ENCODE measurements around the gene ETDA. TPM values are rescaled to one million over a fixed set of nuclear protein-coding genes. Genes with fewer than 3 reads are reported as not detected.

Gene ETDA
- total and polyA plus RNA-seq, 2 of the 8 experiments (the other 6 are each of a cell fraction or from before 2014, with no cell fraction given): not detected

DNA sequence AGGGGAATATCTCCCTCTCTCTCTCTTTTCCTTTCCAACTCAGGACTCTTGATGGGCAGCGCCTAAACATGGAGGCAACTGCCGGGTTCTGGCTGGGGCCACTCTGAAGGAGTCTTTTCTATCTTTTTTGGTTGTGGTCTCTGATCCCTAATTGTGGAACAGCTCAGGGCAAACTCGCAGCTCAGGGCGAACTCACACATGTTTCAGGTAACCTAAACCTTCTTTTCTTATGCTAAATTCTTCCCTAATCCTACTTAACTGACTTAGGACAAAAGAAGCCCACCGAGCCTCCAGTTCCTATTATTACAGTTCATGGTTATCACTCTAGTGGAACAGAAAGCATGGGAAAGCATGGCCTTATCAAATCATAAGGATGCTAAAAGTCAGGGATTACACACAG, 21.3 kb downstream of the ETDA start:
- no peak overlapping the region for H3K9ac ChIP-seq (replicated peaks in 1 of 4; ENCODE audit: extremely low read depth in 1 of 4, low read depth in 3 of 4, low read length in 3 of 4)
- no peaks in the 10 kb centered on the region for H3K9me3 ChIP-seq (ENCODE audit: insufficient read depth in 2 of 2, low read depth in 1 of 2, low read length in 1 of 2)
- no peak overlapping the region for H4K8ac ChIP-seq (ENCODE audit: extremely low read depth, insufficient read depth, low read length)
- peak overlapping the region; percentile 22; the same call in 1 of the 2 replicates for H3K18ac ChIP-seq (ENCODE audit: extremely low read depth, low read length)
- TF ChIP-seq SIX5 (IDR thresholded peaks at IDR 0.05; ENCODE audit: low read depth, low read length): no peak
- TF ChIP-seq, protein P1, sequence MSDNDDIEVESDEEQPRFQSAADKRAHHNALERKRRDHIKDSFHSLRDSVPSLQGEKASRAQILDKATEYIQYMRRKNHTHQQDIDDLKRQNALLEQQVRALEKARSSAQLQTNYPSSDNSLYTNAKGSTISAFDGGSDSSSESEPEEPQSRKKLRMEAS (IDR thresholded peaks at IDR 0.05): no peak
- no peak for TF ChIP-seq ASH2L (IDR thresholded peaks at IDR 0.05; ENCODE audit: low read length)
- TF ChIP-seq POLR2A (IDR thresholded peaks at IDR 0.05; ENCODE audit: control extremely low read depth in 1 of 2, low read depth in 2 of 2, low read length in 2 of 2): no peak
- TF ChIP-seq SP2 (IDR thresholded peaks at IDR 0.05; ENCODE audit: low read length): no peak
- H3K4me3 ChIP-seq (ENCODE audit: extremely low read depth in 1 of 4, insufficient read depth in 2 of 4, low read depth in 3 of 4, low read length in 4 of 4): no peak overlapping the region
- H4K20me1 ChIP-seq (replicated peaks in 1 of 2; ENCODE audit: control insufficient read depth in 1 of 2, insufficient read depth in 2 of 2, low read length in 2 of 2): no peaks in the 10 kb centered on the region
- no peak overlapping the region for H2AK5ac ChIP-seq (ENCODE audit: low read depth, low read length)
- H2BK5ac ChIP-seq (ENCODE audit: low read depth, low read length): no peak overlapping the region
- H3K23ac ChIP-seq (ENCODE audit: insufficient read length): no peak overlapping the region
- ChIA-PET CTCF (ENCODE audit: partially characterized antibody) (no interaction called here), POLR2A (ENCODE audit: partially characterized antibody) (no interaction called here)
- no peak overlapping the region for H4K91ac ChIP-seq (replicated peaks; ENCODE audit: insufficient read length, low read length)
- no peaks in the 10 kb centered on the region for H3K79me1 ChIP-seq (ENCODE audit: low read depth, low read length)
- H3K23me2 ChIP-seq (ENCODE audit: low read depth, low read length): no peaks in the 10 kb centered on the region
- no peak overlapping the region for H2BK20ac ChIP-seq (ENCODE audit: low read length)
- DNase-seq (ENCODE audit: low read depth in 1 of 2, low spot score in 2 of 2) (no peak), FAIRE-seq (peak; percentile 92)
- H3K79me2 ChIP-seq (ENCODE audit: control insufficient read depth in 1 of 2, insufficient read depth in 2 of 2, low read length in 2 of 2): no peaks in the 10 kb centered on the region
- H3K14ac ChIP-seq (ENCODE audit: insufficient read length): no peak overlapping the region
- no peak overlapping the region for H3K4ac ChIP-seq (replicated peaks; ENCODE audit: insufficient read length, low read depth, low read length)
- no peak overlapping the region for H2BK12ac ChIP-seq (ENCODE audit: low read depth, low read length)
- peak overlapping the region in 1 of 2 experiments; percentile 37; a peak in 1 of 4 replicates for H3K4me2 ChIP-seq (ENCODE audit: insufficient read depth in 1 of 2, low read depth in 2 of 2, low read length in 2 of 2)
- no peak overlapping the region for H3K27ac ChIP-seq (ENCODE audit: low read depth, low read length)
- H4K5ac ChIP-seq (ENCODE audit: insufficient read length, low read depth, low read length): no peak overlapping the region
- H3K36me3 ChIP-seq (ENCODE audit: control insufficient read depth in 2 of 4, insufficient read depth in 4 of 4, low read length in 3 of 4): no peaks in the 10 kb centered on the region
- H2BK15ac ChIP-seq (ENCODE audit: low read length): no peak overlapping the region
- no peaks in the 10 kb centered on the region for H3K27me3 ChIP-seq (replicated peaks in 1 of 4; ENCODE audit: control insufficient read depth in 3 of 4, extremely low read depth in 1 of 4, insufficient read depth in 3 of 4, low read length in 3 of 4)
- H2BK120ac ChIP-seq (replicated peaks; ENCODE audit: low read depth, low read length): no peak overlapping the region
- H3K4me1 ChIP-seq (replicated peaks in 1 of 4; ENCODE audit: control insufficient read depth in 3 of 4, insufficient read depth in 4 of 4, low read length in 3 of 4): peaks cover 0 to 6% (median 2%) of the 10 kb centered on the region in 4 experiments; a peak in 2 of 7 replicates
- WGBS, 2 experiments (ENCODE audit: extremely low coverage in 1 of 2, insufficient coverage in 1 of 2, insufficient read length in 1 of 2, insufficient replicate concordance in 2 of 2, low coverage in 1 of 2, low lambda C conversion rate in 2 of 2, missing lambda C conversion rate in 1 of 2): 31% methylated on average over 3 of the region's 5 CpGs; no CpG with 5 or more reads in 1 of the 2 experiments
- no peak overlapping the region for H2AFZ ChIP-seq (ENCODE audit: low read length)
- no peak overlapping the region for H3K56ac ChIP-seq (replicated peaks; ENCODE audit: insufficient read length, low read depth, low read length)

Measured in H1 (cell line).